HG03159 (cell line): ENCODE measurements around the gene SYNDIG1L.
A peak's percentile ranks its signal among the peaks of the same experiment; 100 is the strongest.
"Not testable (repeated sequence)": the region's sequence is repeated elsewhere in the genome, so short reads cannot be mapped to it uniquely, and the experiment has no call there.

Experiments
- ATAC-seq: cut with Tn5 transposase; IDR thresholded peaks from one replicate; pipeline ENCODE4 v1.9.1; 2021; ENCODE audit warnings: mild to moderate bottlenecking, moderate library complexity; ENCODE audit not compliant: unreplicated experiment

SYNDIG1L gene

GRCh38 chr14:74403619-74404417 is 22.2 kb downstream of the SYNDIG1L start:
- no peak for ATAC-seq

GRCh38 chr14:74402401-74403251 is 23.4 kb downstream of the SYNDIG1L start:
- no peak for ATAC-seq

DNA sequence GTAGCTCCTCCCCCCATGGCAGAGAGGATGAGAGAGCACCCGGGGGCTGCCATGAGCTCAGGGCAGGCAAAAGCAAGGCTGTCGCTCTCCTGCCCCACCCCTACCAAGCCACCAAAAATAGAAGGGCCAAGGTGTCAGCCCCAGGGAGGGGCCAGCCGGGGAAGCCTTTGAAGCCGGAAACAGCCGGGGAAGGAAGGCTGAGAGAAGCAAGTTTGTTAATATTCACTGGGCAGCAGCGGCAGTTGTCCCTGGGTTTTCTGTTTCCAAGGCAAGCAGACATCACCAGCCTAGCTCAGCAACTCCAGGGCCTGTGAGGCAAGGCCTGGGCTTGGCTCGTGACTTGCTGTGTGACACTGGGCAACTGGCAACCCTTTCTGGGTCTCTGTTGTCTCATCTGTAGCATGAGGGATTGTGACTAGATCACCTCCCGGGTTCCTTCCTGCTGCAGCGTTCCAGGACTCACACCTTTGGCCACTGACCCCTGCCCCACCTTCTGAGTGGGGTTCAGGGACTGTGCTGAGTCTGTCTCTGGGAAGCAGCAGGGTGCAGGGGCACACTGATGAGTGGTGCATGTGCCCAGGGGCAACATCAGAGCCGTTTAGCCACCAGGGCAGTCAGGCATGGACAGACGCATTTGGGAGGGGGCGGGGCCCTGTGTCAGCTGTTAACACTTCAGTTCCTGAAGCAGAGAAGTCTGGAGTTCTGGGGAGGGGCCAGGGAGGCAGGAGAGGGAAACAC is 24.3 kb downstream of the SYNDIG1L start:
- ATAC-seq, result peak; percentile 84

GRCh38 chr14:74400919-74401503 is 25.0 kb downstream of the SYNDIG1L start:
- no peak for ATAC-seq

GRCh38 chr14:74400031-74400685 is 25.9 kb downstream of the SYNDIG1L start:
- no peak for ATAC-seq

DNA sequence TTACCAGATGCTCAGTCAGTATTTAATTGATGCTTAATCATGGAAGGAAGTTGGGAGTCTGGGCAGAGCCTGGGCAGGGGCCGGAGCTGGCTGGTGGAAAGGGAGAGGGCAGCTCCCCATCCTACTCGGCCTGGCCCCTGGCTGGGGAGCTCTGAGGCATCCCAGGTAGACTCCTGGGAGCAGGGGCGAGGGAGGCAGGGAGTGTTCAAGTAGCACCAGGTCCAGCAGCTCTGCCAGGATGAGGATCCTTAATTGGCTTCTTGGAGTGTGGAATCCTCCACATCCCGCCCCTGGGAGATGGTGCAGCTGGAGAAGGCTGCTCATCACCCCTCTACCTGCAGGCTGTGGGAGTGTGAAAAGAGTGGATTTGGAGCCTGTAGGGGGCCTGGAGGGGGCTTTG is 30.9 kb downstream of the SYNDIG1L start:
- ATAC-seq, result no peak

- no peak for ATAC-seq
These were observed 31.5 kb downstream of the SYNDIG1L start for GRCh38 chr14:74394549-74394948.

GRCh38 chr14:74392616-74393570 is 33.1 kb downstream of the SYNDIG1L start:
- no peak for ATAC-seq

DNA sequence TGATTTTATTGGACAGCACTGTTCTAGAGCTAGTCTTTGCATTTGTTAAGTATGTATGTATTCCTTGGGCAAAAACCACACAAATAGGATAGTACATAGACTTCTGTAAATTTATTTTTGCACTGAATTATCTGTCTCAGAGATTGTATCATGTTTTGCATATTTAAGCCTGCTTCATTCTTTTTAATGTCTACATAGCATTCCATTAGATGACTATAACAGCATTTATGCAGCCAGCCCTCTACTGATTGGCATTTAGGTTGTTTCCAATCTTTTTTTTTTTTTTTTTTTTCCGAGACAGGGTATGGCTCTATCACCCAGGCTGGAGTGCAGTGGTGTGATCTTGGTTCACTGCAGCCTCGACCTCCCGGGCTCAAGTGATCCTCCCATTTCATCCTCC is 34.5 kb downstream of the SYNDIG1L start:
- ATAC-seq, result no peak

- not testable (repeated sequence) for ATAC-seq
These were observed 35.5 kb downstream of the SYNDIG1L start for GRCh38 chr14:74390505-74390904.

- ATAC-seq, result no peak
These were observed 36.0 kb downstream of the SYNDIG1L start for GRCh38 chr14:74389980-74390379.

- ATAC-seq, result no peak
These were observed 43.8 kb downstream of the SYNDIG1L start for GRCh38 chr14:74382231-74382630.

- ATAC-seq, result not testable (repeated sequence)
These were observed 44.4 kb downstream of the SYNDIG1L start for GRCh38 chr14:74381571-74381970.

DNA sequence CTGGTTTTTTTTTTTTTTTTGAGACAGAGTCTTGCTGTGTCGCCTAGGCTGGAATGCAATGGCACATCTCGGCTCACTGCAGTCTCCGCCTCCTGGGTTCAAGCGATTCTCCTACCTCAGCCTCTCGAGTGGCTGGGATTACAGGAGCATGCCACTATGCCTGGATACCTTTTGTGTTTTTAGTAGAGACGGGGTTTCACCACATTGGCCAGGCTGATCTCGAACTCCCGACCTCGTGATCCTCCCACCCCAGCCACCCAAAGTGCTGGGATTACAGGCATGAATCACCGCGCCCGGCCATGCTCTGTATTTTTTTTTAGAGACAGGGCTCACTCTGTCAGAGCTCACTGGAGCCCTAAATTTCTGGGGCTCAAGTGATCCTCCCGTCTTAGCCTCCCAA is 45.2 kb downstream of the SYNDIG1L start:
- no peak for ATAC-seq

- ATAC-seq, result no peak
These were observed 45.8 kb downstream of the SYNDIG1L start for GRCh38 chr14:74380172-74380571.

DNA sequence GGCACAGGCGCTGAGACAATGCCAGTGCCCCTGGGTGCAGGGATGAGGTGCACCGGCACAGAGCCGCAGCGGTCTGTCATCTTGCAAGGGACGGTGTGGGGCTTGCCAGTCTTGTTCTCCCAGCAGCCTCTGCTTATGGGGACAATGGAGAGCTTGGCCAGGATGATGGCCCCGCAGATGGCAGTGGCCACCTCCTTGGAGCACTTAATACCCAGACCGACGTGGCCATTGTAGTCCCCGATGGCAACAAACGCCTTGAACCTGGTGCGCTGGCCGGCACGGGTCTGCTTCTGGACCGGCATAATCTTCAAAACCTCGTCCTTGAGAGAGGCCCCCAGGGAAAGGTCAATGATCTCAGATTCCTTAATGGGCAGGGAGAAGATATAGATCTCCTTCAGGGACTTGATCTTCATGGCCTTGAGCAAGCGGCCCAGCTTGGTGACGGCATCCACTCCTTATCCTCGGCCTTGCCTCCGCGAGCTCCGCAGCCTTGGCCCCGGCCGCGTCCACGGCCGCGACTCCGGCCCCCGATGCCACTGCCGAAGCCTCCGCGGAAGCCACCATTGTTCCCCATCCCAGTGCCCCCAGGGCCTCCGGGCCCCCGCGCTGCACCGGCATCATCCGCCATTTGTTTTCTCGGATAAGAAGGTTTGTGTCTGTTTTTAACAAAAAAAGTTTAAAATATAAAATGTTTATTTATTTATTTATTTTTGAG is 47.9 kb downstream of the SYNDIG1L start:
- ATAC-seq, result no peak

DNA sequence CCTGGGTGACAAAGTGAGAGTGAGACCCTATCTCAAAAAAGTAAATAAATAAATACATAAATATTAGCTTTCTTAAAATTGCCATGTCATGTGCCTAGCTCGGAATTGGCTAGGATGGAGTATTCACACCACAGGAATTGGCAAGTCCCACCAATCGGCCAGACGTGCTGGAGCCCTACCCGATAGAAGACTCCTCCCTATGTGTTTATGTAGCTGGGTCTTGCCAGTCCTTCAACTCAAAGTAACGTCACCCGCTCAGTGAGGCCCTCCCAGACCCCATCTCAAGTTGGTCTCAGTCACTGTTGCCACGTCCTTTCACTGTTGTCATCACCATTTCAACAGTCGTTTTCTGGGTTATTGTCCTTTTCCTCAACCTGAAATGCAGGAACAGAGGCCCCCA is 57.6 kb downstream of the SYNDIG1L start:
- no peak for ATAC-seq

- no peak for ATAC-seq
These were observed 58.0 kb downstream of the SYNDIG1L start for GRCh38 chr14:74368026-74368425.
